Stimulated activated naive B cell treated with anti-CD40 and anti-IgM and Interleukin-4, amounts not matched to agents 10 μg/mL and 1 μg/mL and 100 μg/mL, for 72 hours (primary cell): ENCODE data around the gene HOXD10.
A peak's percentile ranks its signal among the peaks of the same experiment; 100 is the strongest.

Experiments
- ATAC-seq, 2 donors: fragments of 150-1000 bp; cut with Tn5 transposase; replicated peaks; 2 replicates each; pipeline ENCODE4 v1.10.0; 2021; ENCODE audit warnings: moderate library complexity in 1 of 2
- DNase-seq: peaks from one replicate; pipeline ENCODE4 v3.0.0; 2021
- H3K27ac Mint-ChIP-seq: one replicate; pipeline ENCODE4 v1.8.0; 2022; ENCODE audit warnings: mild to moderate bottlenecking, mixed read lengths
- H3K27me3 Mint-ChIP-seq, 2 donors: one replicate each; pipeline ENCODE4 v1.8.0; 2022; ENCODE audit warnings: mixed read lengths in 2 of 2
- H3K36me3 Mint-ChIP-seq, 2 donors: one replicate each; pipeline ENCODE4 v1.8.0; 2022; ENCODE audit warnings: mixed read lengths in 2 of 2, mild to moderate bottlenecking in 1 of 2
- H3K4me1 Mint-ChIP-seq, 2 donors: one replicate each; pipeline ENCODE4 v1.8.0; 2022; ENCODE audit warnings: mixed read lengths in 2 of 2, mild to moderate bottlenecking in 1 of 2
- H3K4me3 Mint-ChIP-seq, 2 donors: one replicate each; pipeline ENCODE4 v1.8.0; 2022; ENCODE audit warnings: mild to moderate bottlenecking in 2 of 2, mixed read lengths in 2 of 2, moderate library complexity in 1 of 2
- H3K9me3 Mint-ChIP-seq, 2 donors: one replicate each; pipeline ENCODE4 v1.8.0; 2022; ENCODE audit warnings: mixed read lengths in 2 of 2, mild to moderate bottlenecking in 1 of 2

The HOXD10 gene

GRCh38 chr2:176096243-176096985 lies 20.2 kb upstream of the HOXD10 start:
- DNase-seq, result no peak
- Mint-ChIP-seq H3K27me3 (peaks cover 70 to 90% of the 10 kb centered on the region in 2 donors), H3K4me3 (peak overlapping the region; percentile 75 to 76), H3K27ac (no peak overlapping the region), H3K9me3 (peaks cover 0 to 3% of the 10 kb centered on the region in 2 donors), H3K4me1 (peaks cover 21 to 24% of the 10 kb centered on the region in 2 donors), H3K36me3 (no peaks in the 10 kb centered on the region)
- ATAC-seq, result no peak

DNA sequence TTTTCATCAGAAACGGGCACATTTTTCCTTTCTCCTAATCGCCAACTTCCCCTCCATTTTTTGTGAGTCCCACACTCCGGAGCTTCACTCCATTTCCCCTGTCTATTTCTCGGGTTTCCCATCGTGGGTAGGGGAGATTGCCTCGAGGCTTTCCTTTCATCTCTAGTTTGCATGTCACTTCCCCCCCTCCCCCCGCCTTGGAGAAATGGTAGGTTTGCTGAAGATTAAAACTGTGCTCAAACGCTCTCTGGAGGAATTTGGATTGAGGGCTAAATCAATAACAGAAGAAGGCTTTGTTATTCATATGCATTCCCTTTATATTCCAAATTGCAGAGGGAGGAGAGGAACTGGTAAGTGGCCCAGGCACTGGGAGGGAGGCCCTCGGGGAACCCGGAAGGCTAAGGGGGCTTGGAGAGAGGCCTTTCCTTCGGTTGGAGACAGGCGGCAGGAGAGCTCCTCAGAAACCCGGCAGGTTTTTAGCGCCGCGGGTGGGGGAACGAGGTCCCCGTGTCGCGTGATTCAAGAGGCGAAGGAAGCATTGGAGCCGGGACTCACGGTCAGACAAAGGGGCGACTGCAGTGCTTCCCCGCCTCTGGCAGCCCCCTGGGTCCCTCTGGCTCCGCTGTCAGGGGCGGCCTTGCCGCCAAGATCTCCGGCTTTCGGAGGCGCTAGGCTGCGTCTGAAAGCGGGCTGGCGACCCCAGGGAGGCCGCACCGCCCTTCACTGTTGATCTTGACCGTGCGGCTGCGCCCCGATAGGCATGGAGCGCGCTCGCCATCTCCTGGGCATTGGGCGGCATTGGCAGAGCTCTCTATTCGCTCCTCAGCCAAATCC lies 19.4 kb upstream of the HOXD10 start:
- peaks cover 0 to 3% of the 10 kb centered on the region in 2 donors for H3K9me3 Mint-ChIP-seq
- DNase-seq (peak; percentile 47), ATAC-seq (peak; percentile 76 to 78)
- no peaks in the 10 kb centered on the region for H3K36me3 Mint-ChIP-seq
- peak overlapping the region; percentile 75 to 76 for H3K4me3 Mint-ChIP-seq
- peaks cover 15 to 17% of the 10 kb centered on the region in 2 donors for H3K4me1 Mint-ChIP-seq
- peaks cover 70 to 90% of the 10 kb centered on the region in 2 donors for H3K27me3 Mint-ChIP-seq
- H3K27ac Mint-ChIP-seq, result peak overlapping the region; percentile 21

DNA sequence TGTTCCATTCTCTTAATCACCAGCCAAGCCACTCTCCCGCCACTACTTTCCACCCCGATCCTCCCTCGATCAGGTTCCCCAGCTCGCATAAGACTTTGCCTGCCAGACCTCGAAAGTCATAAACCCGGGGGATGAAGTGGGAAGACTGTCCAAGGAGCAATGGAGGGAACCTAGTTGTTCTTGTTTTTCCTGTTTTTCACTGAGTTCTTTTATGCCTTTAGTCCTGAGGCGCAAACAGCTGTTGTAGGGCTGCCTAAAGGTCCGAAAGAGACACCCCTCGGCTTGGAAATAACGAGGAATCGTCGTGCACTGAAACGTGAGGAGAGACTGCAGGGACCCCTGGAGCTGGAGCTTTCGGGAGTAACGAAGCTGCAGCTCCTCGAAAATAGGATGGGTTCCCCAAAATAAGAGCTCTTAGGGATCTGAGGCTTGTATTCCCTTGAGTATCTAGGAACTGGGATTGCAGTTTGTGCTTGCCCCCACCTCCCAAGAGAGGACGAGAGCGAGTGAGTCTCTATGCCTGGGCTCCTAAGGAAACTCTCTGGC lies 18.7 kb upstream of the HOXD10 start:
- Mint-ChIP-seq H3K4me3 (peak overlapping the region; percentile 75 to 76), H3K4me1 (peaks cover 15 to 17% of the 10 kb centered on the region in 2 donors), H3K36me3 (no peaks in the 10 kb centered on the region), H3K27me3 (peaks cover 76 to 94% of the 10 kb centered on the region in 2 donors), H3K27ac (peak overlapping the region; percentile 21), H3K9me3 (peaks cover 0 to 3% of the 10 kb centered on the region in 2 donors)
- no peak for ATAC-seq
- no peak for DNase-seq

GRCh38 chr2:176098366-176099158 lies 18.0 kb upstream of the HOXD10 start:
- DNase-seq (no peak), ATAC-seq (no peak)
- H3K27ac Mint-ChIP-seq, result no peak overlapping the region
- no peak overlapping the region for H3K4me3 Mint-ChIP-seq
- no peaks in the 10 kb centered on the region for H3K36me3 Mint-ChIP-seq
- peaks cover 0 to 1% of the 10 kb centered on the region in 2 donors for H3K9me3 Mint-ChIP-seq
- H3K27me3 Mint-ChIP-seq, result peaks cover 76 to 93% of the 10 kb centered on the region in 2 donors
- peaks cover 14 to 17% of the 10 kb centered on the region in 2 donors for H3K4me1 Mint-ChIP-seq

DNA sequence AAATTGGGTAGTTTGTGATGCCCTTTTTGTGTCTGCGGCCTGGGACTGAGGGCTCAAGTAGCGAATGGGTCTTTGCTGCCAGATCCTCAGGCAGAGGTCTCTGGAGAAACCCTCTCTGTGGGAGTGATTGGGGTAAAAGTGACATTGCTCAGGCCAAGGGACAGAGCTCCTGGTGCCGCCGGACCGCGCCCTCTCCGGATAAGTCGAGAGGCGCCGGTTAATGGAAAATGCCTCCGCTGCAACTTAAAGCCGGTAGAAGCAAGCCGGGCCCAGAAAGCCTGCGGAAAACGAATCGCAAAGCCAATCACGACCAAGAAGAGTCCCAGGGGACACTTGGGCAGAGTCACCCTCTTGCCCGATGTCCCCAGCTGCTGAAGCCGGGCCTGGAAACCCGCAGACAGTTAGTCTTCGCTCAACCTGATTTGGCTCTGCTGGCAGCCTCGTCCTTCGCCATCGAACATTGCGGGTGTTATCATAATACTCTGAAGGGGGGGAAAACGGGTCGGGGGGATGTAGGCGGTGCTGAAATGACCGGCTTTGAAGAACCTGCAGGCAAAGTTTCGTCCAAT lies 17.3 kb upstream of the HOXD10 start:
- peaks cover 12 to 21% of the 10 kb centered on the region in 2 donors for H3K4me1 Mint-ChIP-seq
- H3K4me3 Mint-ChIP-seq, result no peak overlapping the region
- ATAC-seq (no peak), DNase-seq (no peak)
- peaks cover 76 to 93% of the 10 kb centered on the region in 2 donors for H3K27me3 Mint-ChIP-seq
- H3K36me3 Mint-ChIP-seq, result no peaks in the 10 kb centered on the region
- peak overlapping the region; percentile 51 for H3K27ac Mint-ChIP-seq
- peaks cover 0 to 1% of the 10 kb centered on the region in 2 donors for H3K9me3 Mint-ChIP-seq

DNA sequence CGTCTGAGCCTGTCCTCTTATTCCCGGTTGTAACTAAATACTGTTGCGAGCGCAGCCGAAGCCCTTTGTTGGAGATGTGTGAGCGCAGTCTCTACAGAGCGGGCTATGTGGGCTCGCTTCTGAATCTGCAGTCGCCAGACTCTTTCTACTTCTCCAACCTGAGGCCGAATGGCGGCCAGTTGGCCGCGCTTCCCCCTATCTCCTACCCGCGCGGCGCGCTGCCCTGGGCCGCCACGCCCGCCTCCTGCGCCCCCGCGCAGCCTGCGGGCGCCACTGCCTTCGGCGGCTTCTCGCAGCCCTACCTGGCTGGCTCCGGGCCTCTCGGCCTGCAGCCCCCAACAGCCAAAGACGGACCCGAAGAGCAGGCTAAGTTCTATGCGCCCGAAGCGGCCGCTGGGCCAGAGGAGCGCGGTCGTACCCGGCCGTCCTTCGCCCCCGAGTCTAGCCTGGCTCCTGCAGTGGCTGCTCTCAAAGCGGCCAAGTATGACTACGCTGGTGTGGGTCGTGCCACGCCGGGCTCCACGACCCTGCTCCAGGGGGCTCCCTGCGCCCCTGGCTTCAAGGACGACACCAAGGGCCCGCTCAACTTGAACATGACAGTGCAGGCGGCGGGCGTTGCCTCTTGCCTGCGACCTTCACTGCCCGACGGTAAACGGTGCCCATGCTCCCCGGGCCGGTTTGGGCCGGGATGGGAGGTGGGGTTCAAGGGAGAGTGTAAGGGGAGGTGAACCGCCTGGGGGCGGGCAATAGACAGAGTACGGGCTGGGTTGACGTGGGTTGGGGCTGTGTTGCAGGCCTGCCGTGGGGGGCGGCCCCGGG lies 16.6 kb upstream of the HOXD10 start, which contains the start of gene HOXD12:
Gene HOXD12 (plus strand): TSS at position 68 of the 819 bp plus-strand sequence. CDS start 7 bp downstream, at position 75.
- Mint-ChIP-seq H3K27ac (peak within 1 kb of the TSS; percentile 51), H3K36me3 (peaks cover 0 to under 1% of the 10 kb centered on the region in 2 donors), H3K4me1 (peaks cover 17 to 28% of the 10 kb centered on the region in 2 donors), H3K4me3 (no peak within 1 kb of the TSS), H3K27me3 (peaks cover 76 to 93% of the 10 kb centered on the region in 2 donors), H3K9me3 (peaks cover 0 to under 1% of the 10 kb centered on the region in 2 donors)
- DNase-seq, result no peak
- no peak for ATAC-seq

DNA sequence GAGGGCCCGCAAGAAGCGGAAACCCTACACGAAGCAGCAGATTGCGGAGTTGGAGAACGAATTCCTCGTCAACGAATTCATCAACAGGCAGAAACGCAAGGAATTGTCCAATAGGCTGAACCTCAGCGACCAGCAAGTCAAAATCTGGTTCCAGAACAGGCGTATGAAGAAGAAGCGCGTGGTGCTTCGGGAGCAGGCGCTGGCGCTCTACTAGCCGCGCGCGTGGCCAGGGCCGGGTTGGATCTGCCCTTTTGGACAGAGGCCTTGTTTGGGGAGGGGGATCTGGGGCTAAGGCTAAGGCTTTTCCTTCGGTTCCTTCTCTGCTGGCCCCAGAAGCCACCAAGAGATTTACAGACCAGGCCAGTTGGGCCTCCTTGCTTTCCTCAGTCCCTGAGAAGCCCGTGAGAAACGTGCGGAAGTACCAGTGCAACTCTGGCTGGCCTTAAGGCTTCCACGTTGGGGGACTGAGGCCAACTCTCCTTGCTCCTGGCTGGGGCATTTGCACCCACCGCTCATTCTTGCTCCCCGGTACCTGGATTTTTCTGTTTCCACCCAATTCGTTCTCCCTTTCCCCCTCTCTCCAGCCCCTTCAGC lies 15.9 kb upstream of the HOXD10 start:
- Mint-ChIP-seq H3K27me3 (peaks cover 76 to 93% of the 10 kb centered on the region in 2 donors), H3K4me3 (no peak overlapping the region), H3K9me3 (peaks cover 0 to 2% of the 10 kb centered on the region in 2 donors), H3K4me1 (peaks cover 23 to 35% of the 10 kb centered on the region in 2 donors), H3K27ac (peak overlapping the region; percentile 60), H3K36me3 (peaks cover 2 to 3% of the 10 kb centered on the region in 2 donors)
- DNase-seq, result no peak
- no peak for ATAC-seq

DNA sequence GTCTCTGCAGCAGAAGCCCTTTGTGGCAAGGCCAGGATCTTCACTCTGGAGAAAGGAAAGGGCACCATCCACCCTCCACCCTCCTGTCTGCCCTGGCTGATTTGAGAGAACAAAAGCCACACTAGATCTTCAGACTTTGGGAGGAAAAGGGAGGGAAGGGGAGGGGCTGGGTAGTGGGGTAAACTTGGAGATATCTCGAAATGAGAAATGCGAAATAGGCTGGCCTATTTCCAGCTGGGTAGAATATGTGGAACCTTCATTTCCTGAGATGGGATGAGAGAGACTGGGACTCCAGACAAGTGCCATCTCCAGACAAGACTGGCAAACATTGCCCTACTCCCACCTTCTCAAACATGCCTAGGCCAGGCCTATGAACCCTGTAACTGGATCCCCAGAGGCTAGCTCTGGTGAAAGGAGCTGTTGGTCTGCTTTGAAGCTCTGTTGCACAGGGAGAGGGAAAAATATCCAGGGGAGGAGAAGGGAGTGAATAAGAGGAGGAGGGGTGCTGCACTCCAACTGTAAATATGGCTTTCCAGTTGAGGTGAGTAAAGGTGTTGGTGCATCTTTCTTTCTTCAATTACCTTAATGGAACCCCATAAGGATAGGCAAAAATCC lies 15.3 kb upstream of the HOXD10 start:
- no peak for ATAC-seq
- Mint-ChIP-seq H3K27me3 (peaks cover 83 to 97% of the 10 kb centered on the region in 2 donors), H3K4me3 (no peak overlapping the region), H3K4me1 (peaks cover 29 to 42% of the 10 kb centered on the region in 2 donors), H3K27ac (no peak overlapping the region), H3K36me3 (peaks cover 3 to 7% of the 10 kb centered on the region in 2 donors), H3K9me3 (peaks cover 0 to 2% of the 10 kb centered on the region in 2 donors)
- DNase-seq, result no peak

DNA sequence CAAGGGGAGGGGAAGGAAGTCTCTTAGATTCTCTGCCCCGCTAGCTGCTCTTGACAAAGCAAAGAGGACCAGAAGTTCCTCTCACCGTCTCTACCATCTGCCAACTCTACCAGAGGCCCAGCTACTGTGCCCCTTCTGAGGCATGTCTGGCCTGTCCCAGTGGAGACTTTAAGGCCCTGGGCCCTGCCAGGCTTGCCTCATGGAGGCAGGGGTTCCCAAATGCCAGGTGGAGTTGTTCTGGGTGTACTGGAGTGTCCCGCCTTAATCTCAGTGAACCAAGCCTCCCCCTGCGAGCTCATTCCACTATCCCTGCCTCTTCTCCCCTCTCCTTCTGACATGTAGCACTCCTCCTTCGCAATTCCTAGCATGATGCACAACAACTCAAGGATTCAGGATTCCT lies 14.7 kb upstream of the HOXD10 start:
- peaks cover 81 to 95% of the 10 kb centered on the region in 2 donors for H3K27me3 Mint-ChIP-seq
- no peak overlapping the region for H3K4me3 Mint-ChIP-seq
- peaks cover 0 to 2% of the 10 kb centered on the region in 2 donors for H3K9me3 Mint-ChIP-seq
- H3K36me3 Mint-ChIP-seq, result peaks cover 3 to 9% of the 10 kb centered on the region in 2 donors
- peaks cover 27 to 40% of the 10 kb centered on the region in 2 donors for H3K4me1 Mint-ChIP-seq
- no peak for DNase-seq
- ATAC-seq, result no peak
- no peak overlapping the region for H3K27ac Mint-ChIP-seq

- H3K27me3 Mint-ChIP-seq, result peaks cover 81 to 94% of the 10 kb centered on the region in 2 donors
- ATAC-seq (no peak), DNase-seq (no peak)
- peaks cover 0 to 2% of the 10 kb centered on the region in 2 donors for H3K9me3 Mint-ChIP-seq
- H3K36me3 Mint-ChIP-seq, result peaks cover 3 to 9% of the 10 kb centered on the region in 2 donors
- H3K4me1 Mint-ChIP-seq, result peaks cover 25 to 34% of the 10 kb centered on the region in 2 donors
- no peak overlapping the region for H3K27ac Mint-ChIP-seq
- H3K4me3 Mint-ChIP-seq, result no peak overlapping the region
Observed at GRCh38 chr2:176102309-176102866, 14.2 kb upstream of the HOXD10 start.

- H3K27ac Mint-ChIP-seq, result peak overlapping the region; percentile 71
- H3K27me3 Mint-ChIP-seq, result peaks cover 75 to 86% of the 10 kb centered on the region in 2 donors
- no peak overlapping the region for H3K4me3 Mint-ChIP-seq
- peaks cover 3 to 9% of the 10 kb centered on the region in 2 donors for H3K36me3 Mint-ChIP-seq
- H3K9me3 Mint-ChIP-seq, result peaks cover 0 to 2% of the 10 kb centered on the region in 2 donors
- ATAC-seq, result no peak
- DNase-seq, result no peak
- H3K4me1 Mint-ChIP-seq, result peaks cover 18 to 28% of the 10 kb centered on the region in 2 donors
Observed at GRCh38 chr2:176103194-176103593, 13.4 kb upstream of the HOXD10 start.
